RPMI7951 (cell line): Measurements from ENCODE around the gene RPH3AL. TPM values are rescaled to one million over a fixed set of nuclear protein-coding genes. Genes with fewer than 3 reads are reported as not detected.
"Not testable (repeated sequence)": the region's sequence is repeated elsewhere in the genome, so short reads cannot be mapped to it uniquely, and the experiment has no call there.

Experiments
- DNase-seq: peaks from one replicate; pipeline ENCODE4 v3.0.0-alpha.2; 2012; ENCODE audit warnings: low read depth
- total RNA-seq: library from RNA; depleted of rRNA; stranded (reverse); fragments of >200 nt; shearing (Covaris generic); gene quantifications from 2 replicates; pipeline ENCODE4 v1.2.3, GENCODE V29; 2014

The RPH3AL gene
- total RNA-seq, 1 experiment from 2014 or later: 1.2 TPM

- no peak for DNase-seq
Observed at GRCh38 chr17:202501-202951, 150.1 kb downstream of the RPH3AL start.

DNA sequence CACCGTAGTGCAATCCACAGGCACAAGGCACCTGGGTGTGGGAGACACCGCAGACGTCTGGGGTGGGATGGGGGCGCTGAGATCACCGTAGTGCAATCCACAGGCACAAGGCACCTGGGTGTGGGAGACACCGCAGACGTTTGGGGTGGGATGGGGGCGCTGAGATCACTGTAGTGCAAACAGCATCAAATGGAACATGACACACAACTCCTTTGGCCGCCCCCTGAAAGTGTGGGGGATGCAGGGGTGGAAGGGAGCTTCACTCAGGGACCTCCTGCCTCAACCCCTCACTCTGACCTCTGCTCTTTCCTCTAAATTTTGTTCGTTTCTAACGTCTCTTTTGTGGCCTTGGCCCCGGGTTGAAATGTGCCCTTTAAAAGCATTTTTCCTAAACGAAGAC is 150.9 kb downstream of the RPH3AL start:
- DNase-seq: not testable (repeated sequence)

- DNase-seq: not testable (repeated sequence)
Observed at GRCh38 chr17:201257-201656, 151.3 kb downstream of the RPH3AL start.

GRCh38 chr17:200586-200985 is 152.0 kb downstream of the RPH3AL start:
- no peak for DNase-seq

- no peak for DNase-seq
Observed at GRCh38 chr17:199806-200545, 152.6 kb downstream of the RPH3AL start.

GRCh38 chr17:199191-199604 is 153.4 kb downstream of the RPH3AL start:
- no peak for DNase-seq

DNA sequence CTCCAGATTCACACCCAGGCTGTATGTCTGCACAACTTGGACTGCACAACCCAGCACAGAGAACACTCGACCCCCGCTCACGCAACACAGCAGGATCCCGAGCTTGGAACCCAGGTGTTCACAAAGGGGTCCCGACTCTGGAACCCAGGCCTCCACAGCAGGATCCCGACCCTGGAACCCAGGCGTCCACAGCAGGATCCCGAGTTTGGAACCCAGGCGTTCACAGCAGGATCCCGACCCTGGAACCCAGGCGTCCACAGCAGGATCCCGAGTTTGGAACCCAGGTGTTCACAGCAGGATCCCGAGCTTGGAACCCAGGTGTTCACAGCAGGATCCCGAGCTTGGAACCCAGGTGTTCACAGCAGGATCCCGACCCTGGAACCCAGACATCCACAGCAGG is 154.4 kb downstream of the RPH3AL start:
- DNase-seq: not testable (repeated sequence)

GRCh38 chr17:197352-197751 is 155.3 kb downstream of the RPH3AL start:
- DNase-seq: no peak

DNA sequence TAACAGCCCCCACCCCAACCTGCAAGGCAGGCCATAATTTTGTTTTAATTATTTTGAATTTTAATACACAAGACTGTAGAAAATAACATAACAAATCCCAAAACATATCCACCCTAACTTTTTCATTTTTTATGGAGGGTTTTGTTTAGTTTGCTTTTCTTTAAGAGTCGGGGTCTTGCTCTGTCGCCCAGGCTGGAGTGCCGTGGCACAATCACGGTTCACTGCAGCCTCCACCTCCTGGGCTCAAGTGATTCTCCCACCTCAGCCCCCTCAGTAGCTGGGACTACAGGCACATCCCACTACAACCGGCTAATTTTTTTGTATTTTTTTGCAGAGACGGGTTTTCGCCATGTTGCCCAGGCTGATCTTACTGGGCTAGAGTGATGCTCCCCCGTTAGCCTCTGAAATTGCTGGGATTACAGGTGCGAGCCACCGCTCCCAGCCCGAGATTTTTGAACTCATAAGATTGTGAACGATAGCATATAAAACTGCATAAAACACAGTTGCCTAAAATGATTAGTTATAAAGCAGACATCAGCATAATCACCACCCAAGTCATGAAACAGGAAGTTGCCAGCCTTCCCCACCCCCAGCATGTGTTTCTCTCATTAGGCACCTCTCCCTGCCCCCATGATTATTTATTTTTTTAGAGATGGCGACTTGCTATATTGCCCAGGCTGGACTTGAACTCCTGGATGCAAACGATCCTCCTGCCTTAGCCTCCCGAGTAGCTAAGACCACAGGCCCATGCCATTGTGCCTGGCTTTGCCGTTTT is 157.6 kb downstream of the RPH3AL start:
- no peak for DNase-seq

DNA sequence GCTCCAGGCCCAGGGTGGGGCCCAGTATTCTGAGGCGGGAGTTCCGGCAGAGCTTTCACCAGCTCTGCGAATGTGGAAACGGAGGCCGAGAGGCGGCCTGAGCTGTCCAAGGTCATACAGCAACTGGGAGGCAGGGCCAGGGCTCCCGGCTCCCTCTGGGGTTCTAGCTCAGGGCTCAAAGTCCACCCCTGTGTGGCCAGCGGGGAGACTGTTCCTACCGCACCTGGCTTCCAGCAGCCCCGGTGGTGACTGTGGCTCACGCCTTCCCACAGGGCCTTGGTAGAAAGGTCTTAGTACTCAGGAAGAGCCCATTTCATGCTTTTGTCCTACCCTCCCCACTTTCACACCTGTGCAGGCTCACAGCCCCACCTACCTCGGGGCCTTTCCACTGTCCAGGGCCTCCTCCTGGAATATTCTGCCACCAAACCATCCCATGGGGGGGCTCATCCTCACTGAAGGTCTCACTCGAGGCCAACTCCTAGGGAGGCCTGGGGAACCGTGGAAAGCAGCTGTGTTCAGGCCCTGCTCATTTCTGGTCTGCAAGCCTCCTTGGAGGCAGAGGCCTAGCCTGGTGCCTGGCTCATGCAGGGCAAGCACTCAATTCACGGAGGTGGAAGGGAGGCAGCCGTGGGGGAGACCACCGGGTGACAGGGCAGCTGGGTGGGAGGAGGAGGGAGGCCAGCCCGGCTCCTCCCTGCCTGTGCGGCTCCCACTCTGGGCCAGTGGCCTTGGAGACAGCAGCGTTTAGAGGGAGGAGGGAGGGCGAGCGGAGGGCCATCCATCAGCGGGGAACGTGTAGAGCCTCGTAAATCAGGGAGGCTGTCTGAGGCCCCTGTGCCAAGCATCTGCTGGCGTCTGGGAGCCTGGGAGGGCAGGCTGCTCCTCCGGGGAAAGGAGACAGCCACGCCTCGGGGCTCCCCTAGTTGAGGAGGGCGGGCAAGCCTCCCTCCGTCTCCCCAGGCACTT is 158.5 kb downstream of the RPH3AL start:
- DNase-seq: no peak

DNA sequence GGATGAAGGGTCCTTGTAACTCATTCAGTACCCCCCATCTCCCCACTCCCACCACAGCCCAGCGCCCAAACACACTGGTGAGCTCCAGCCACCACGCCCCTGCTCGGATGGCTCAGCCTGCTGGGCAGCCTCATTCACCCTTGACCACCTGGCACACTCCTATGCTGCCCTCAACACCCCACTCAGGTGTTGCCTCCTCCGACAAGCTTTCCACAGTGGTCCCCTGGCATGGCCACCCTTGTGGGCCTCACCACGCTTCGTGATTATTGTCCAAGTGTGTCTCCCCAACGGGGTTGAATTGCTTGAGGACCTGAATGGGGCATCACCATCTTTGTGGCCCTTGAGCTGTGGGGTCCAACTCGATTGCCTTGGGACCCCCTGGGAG is 159.2 kb downstream of the RPH3AL start:
- DNase-seq: no peak

- no peak for DNase-seq
Observed at GRCh38 chr17:192666-193425, 159.8 kb downstream of the RPH3AL start.

- DNase-seq: no peak
Observed at GRCh38 chr17:189444-189843, 163.2 kb downstream of the RPH3AL start.

DNA sequence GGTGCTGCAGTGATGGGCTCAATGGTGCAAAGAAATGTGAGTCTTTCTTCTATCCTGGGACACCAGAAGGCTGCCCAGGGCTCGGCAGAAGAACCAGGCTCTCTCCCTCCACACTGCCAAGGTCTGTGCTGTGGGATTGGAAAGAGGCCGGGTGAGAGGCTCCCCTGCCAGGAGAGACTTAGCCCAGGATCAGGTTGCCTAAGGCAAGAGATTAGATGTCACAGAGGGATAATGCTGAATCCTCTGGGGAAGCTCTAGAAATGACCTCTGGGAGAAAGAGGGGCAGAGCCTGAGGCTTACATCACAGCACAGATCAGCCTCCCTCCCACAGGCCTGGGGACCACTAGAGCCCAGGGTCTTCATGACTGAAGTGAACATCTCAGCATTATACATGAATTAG is 165.5 kb downstream of the RPH3AL start:
- no peak for DNase-seq

DNA sequence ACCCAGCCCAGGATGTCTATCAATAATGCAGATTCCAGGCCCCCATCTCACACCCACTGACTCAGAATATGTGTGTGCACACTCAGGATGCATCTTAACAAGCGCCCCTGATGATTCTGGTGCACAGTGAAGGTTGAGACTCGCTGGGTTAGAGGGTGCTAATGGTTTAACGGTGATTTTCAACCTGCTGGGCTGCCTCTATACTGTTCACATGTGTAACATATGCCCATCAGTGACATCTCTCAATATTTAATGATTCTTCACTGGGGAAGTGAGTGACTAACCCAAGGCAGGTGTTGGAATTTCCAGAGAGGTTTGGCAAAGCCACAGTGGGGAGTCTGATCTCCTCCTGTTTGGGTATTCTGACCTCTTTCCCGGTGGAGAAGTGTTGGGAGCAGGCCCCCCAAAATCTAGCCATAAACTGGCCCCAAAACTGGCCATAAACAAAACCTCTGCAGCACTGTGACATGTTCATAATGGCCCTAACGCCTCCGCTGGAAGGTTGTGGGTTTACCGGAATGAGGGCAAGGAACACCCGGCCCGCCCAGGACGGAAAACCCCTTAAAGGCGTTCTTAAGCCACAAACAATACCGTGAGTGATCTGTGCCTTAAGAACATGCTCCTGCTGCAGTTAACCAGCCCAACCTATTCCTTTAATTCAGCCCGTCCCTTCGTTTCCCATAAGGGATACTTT is 167.0 kb downstream of the RPH3AL start:
- DNase-seq: no peak

DNA sequence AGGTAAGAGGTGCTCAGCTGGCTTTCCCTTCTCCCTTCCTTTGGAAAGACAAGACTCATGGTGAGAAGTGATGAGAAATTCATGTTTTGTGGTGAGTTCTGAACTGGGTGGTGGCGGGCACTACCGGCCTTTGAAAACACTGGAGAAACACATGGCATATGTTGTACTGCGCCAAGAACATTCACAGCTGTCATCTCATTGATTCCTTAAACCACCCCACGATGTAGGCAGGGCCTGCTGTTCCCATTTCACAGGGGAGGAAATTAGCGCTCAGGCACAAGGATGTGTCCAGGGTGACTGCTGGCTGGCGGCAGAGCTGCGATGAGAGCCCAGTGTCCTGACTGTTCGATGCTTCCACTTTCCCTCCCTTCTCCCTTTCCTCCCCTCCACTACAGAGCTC is 169.6 kb downstream of the RPH3AL start:
- DNase-seq: no peak

DNA sequence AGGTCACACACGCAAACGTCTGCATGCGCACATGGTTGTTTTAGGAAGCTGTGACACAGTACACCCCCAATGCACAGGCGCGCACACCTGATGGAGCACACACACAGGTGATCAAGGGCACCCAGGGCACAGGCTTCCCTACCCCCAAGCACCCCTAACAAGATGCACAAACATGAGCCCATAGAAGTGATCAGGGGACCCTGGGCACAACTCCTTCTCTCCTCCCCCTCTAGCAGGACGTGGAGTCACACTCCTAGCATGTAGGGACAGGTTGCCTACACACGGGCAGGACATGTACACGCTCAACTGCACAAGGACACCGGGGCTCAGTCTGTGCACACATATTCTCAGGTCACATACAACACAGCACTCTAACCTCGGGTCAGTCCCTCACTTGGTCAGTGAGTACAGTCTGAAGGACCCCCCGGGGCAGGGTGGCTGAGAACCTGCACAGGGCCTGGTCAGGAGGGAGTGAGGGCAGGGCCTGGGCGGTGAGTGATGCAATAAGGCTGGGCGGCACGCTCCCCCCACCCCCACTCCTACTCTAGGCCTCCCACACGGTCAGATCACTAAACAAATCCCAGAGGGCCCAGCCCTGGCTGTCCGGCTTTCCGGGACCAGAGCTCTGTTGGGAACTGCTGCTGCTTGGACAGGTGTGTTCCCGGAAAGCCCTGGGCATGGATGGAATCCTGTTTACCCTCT is 170.4 kb downstream of the RPH3AL start:
- DNase-seq: no peak

DNA sequence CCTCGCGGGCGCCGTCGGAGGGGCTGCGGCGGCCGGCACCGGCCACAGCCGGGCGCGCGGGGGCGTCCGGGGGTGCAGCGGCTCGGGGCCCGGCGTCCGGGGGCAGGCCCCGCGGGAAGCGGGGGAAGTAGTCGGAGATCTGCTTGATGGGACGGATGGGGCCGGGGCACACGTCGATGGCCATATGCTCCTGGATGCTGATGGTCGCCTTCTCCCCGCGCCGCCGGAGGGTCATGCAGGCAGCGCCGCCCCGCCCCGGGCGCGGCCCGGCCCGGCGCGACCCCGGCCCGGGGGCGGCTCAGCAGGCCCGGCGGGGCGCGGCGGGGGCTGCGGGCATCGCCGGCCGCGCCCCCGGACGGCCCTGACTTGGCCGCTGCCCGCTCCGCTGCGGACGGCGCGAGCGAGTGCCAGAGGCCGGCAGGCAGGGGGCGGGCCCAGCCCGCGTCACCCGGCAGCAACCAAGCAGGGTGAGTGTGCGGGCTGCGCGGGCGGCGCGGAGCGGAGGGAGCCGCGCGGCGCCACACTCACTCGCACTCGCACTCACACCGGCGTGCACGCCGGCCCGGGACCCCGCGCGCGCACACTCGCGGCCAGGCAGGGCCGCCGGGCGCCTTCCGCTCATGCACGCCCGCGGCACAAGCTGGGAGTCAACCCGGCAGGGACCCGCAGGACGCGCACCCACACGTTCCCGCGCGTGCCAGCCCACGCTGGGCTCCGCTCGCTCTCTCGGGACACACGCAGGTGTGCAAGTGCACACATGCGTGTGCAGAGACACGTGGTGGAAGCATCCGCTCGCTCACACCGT is 171.2 kb downstream of the RPH3AL start, which contains the start of gene DOC2B:
Gene DOC2B, minus strand, starts transcription at position 406 of the 805 bp plus-strand sequence. Its CDS starts 171 bp downstream, at position 235.
- DNase-seq: no peak
